RWPE2 (cell line): Measurements from ENCODE around the gene DGKD.

Source experiments
- ATAC-seq: fragments of 200-7000 bp; cut with Tn5 transposase; 3 replicates; pipeline ENCODE4 v1.9.1; 2021; ENCODE audit warnings: low read depth
- DNase-seq: peaks from one replicate; pipeline ENCODE4 v3.0.0-alpha.2; 2020; ENCODE audit warnings: low spot score
- H3K27ac ChIP-seq: fragments of 450-650 bp; 2 replicates; pipeline ENCODE4 v1.5.1; 2017; ENCODE audit warnings: mild to moderate bottlenecking; ENCODE audit not compliant: poor library complexity, severe bottlenecking
- H3K27me3 ChIP-seq: fragments of 250-450 bp; sonication (Bioruptor Pico); 2 replicates; pipeline ENCODE4 v1.5.1; 2021; ENCODE audit warnings: mild to moderate bottlenecking, moderate library complexity; ENCODE audit not compliant: insufficient read depth, poor library complexity, severe bottlenecking
- H3K36me3 ChIP-seq: fragments of 250-450 bp; sonication (Bioruptor Pico); 2 replicates; pipeline ENCODE4 v1.5.1; 2020; ENCODE audit warnings: low read depth, mild to moderate bottlenecking, moderate library complexity
- H3K4me1 ChIP-seq: fragments of 250-450 bp; sonication (Bioruptor Pico); 2 replicates; pipeline ENCODE4 v1.5.1; 2021; ENCODE audit warnings: mild to moderate bottlenecking, moderate library complexity; ENCODE audit not compliant: insufficient read depth, poor library complexity, severe bottlenecking
- H3K4me3 ChIP-seq: fragments of 250-450 bp; sonication (Bioruptor Pico); 2 replicates; pipeline ENCODE4 v1.5.1; 2021; ENCODE audit warnings: mild to moderate bottlenecking, moderate library complexity; ENCODE audit not compliant: severe bottlenecking
- H3K9me3 ChIP-seq: fragments of 250-450 bp; sonication (Bioruptor Pico); 2 replicates; pipeline ENCODE4 v1.5.1; 2021; ENCODE audit warnings: mild to moderate bottlenecking, moderate library complexity; ENCODE audit not compliant: severe bottlenecking
- TF ChIP-seq, protein P1 (sequence below): fragments of 450-650 bp; IDR thresholded peaks from one replicate; pipeline ENCODE4 v1.5.1; 2017; ENCODE audit warnings: mild to moderate bottlenecking, moderate library complexity; ENCODE audit not compliant: poor library complexity, severe bottlenecking

Gene DGKD

DNA sequence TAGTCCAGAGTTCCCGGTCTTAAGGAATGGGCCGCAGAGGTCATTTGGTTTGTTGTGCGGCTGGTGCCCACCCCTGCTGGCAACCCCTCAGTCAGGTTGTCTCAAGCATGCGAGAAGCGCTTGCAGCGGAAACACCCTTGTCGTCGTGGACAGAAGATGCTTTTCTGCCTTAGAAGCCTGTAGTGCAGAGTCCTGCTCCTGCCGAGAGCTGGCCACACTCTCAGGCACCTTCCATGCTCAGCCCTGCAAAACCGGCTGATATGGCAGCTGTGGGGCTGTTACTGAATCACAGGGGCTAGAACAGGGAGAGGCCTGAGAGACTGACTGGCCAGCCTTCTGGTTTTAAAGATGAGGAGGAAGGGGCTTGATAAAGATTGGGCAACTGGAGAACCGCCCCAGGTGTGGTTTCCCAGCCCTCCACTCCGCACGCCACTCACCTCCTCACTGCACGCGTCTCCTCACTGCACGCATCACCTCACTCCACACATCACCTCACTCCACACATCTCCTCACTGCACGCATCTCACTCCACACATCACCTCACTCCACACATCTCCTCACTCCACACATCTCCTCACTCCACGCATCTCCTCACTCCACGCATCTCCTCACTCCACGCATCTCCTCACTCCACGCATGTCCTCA is 108.7 kb downstream of the DGKD start:
- DNase-seq (peak; percentile 29), ATAC-seq (no peak)
- Histone ChIP-seq H3K36me3 (peaks cover 36% of the 10 kb centered on the region), H3K4me1 (no peaks in the 10 kb centered on the region), H3K9me3 (no peaks in the 10 kb centered on the region), H3K4me3 (no peak overlapping the region), H3K27ac (no peak overlapping the region), H3K27me3 (no peaks in the 10 kb centered on the region)
- TF ChIP-seq, protein P1, sequence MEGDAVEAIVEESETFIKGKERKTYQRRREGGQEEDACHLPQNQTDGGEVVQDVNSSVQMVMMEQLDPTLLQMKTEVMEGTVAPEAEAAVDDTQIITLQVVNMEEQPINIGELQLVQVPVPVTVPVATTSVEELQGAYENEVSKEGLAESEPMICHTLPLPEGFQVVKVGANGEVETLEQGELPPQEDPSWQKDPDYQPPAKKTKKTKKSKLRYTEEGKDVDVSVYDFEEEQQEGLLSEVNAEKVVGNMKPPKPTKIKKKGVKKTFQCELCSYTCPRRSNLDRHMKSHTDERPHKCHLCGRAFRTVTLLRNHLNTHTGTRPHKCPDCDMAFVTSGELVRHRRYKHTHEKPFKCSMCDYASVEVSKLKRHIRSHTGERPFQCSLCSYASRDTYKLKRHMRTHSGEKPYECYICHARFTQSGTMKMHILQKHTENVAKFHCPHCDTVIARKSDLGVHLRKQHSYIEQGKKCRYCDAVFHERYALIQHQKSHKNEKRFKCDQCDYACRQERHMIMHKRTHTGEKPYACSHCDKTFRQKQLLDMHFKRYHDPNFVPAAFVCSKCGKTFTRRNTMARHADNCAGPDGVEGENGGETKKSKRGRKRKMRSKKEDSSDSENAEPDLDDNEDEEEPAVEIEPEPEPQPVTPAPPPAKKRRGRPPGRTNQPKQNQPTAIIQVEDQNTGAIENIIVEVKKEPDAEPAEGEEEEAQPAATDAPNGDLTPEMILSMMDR = no peak

DNA sequence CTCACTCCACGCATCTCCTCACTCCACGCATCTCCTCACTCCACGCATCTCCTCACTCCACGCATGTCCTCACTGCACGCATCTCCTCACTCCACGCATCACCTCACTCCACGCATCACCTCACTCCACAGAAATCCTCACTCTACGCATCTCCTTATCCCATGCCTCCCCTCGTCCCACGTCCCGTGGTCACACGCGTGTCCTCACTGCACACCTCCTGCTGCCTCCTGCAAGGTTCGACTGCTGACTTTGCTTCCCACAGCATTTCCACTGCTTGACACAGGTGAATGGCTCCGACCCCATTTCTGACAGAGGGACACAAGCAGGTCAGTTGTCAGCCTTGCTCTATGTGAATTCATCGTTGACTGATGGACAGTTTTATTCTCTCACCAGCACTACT is 109.3 kb downstream of the DGKD start:
- DNase-seq (peak; percentile 15), ATAC-seq (no peak)
- TF ChIP-seq, protein P1 = no peak
- Histone ChIP-seq H3K27ac (no peak overlapping the region), H3K36me3 (peaks cover 35% of the 10 kb centered on the region), H3K9me3 (no peaks in the 10 kb centered on the region), H3K4me1 (no peaks in the 10 kb centered on the region), H3K27me3 (no peaks in the 10 kb centered on the region), H3K4me3 (no peak overlapping the region)

DNA sequence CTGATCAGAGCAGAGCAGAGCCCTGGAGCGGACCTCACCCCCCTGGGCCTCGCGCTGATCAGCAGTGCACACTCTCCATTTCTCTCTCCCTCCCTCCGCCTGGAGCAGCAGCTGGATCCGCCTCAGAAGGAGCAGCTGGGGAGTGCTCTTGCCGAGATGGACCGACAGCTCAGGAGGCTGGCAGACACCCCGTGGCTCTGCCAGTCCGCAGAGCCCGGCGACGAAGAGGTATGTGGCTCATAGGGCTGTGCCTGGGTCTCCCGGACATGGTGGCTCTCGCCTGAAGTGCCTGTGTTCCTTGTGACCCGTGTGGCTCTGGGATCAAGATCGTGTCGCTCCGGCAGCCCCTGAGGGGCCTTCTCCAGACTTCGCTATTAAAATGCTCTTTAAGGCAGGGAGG is 109.8 kb downstream of the DGKD start:
- TF ChIP-seq, protein P1 = no peak
- no peaks in the 10 kb centered on the region for H3K4me1 ChIP-seq
- H3K27me3 ChIP-seq = no peaks in the 10 kb centered on the region
- no peaks in the 10 kb centered on the region for H3K9me3 ChIP-seq
- peak; percentile 34 for DNase-seq
- H3K4me3 ChIP-seq = no peak overlapping the region
- no peak overlapping the region for H3K27ac ChIP-seq
- peaks cover 40% of the 10 kb centered on the region for H3K36me3 ChIP-seq
- ATAC-seq = no peak

DNA sequence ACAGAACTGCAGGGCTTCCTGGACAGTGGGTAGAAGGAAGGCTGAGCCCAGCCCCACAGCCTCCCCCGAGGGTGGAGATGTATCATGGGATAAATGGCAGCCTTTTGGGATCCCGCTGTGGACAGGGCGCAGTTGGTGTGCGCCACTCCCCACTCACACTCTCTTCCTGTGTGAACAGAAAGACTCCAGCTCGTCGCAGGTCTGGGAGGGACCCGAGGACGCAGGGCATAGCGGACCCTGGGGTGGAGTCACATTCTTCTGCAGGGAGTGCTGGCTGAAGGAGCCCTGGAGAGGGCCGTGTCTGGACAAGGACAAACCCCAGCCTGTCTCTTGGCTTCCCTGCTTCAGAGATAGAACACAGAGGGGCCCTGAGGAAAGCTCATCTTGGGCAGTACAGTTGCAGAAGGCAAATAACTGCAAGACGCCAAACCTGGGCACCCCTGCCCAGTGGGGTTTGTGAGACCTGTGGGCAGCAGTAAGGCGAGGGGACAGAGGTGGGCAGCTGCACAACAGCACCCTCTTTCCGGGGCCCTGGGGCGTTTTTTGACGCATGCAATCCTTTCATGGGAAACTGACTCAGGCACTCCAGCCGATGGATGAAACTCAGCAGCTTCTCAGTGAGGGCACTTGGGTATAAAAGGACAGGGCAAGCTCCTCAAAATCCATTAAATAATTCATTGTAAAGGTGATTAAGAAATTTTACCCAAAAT is 110.4 kb downstream of the DGKD start:
- Histone ChIP-seq H3K4me1 (no peaks in the 10 kb centered on the region), H3K36me3 (peaks cover 44% of the 10 kb centered on the region), H3K4me3 (no peak overlapping the region), H3K9me3 (no peaks in the 10 kb centered on the region), H3K27ac (no peak overlapping the region), H3K27me3 (no peaks in the 10 kb centered on the region)
- ATAC-seq (no peak), DNase-seq (peak; percentile 30)
- TF ChIP-seq, protein P1 = no peak
